Vagina (tissue), 2 donors: Measurements from ENCODE around the gene HAPLN2.
"Not testable (repeated sequence)": the region's sequence is repeated elsewhere in the genome, so short reads cannot be mapped to it uniquely, and the experiment has no call there.

Experiments used
- POLR2AphosphoS5 ChIP-seq, 2 donors: sonication (generic); formaldehyde crosslinking; IDR thresholded peaks; one replicate each; pipeline ENCODE4 v1.9.0; 2017; ENCODE audit warnings: antibody characterized with exemption in 2 of 2, mild to moderate bottlenecking in 2 of 2, low read depth in 1 of 2; ENCODE audit not compliant: insufficient read depth in 1 of 2
- TF ChIP-seq, protein P1 (sequence below), 3 experiments: fragments of 450-650 bp in 2 of 3; fragments of 200-600 bp in 1 of 3; sonication (generic) in 1 of 3; IDR thresholded peaks; one replicate each; pipeline ENCODE4 v1.5.1; 2017 to 2019; ENCODE audit warnings: antibody characterized with exemption in 3 of 3, mild to moderate bottlenecking in 2 of 3, moderate library complexity in 2 of 3

DNA sequence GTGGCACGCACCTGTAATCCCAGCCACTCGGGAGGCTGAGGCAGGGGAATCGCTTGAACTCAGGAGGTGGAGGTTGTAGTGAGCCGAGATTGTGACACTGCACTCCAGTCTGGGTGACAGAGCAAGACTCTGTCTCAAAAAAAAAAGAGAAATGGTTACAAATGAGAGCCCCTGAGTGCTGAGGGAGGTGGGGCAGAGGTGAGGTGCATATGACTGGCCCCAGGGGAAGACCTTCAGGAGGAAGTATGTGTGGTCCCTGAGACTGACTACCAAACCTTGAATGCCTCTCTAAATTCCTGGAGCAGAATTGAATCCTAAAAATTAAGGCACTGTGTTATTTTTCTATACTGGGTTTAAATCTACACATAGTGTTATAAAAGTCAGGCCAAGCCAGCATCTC, 11.9 kb upstream of the HAPLN2 start:
- TF ChIP-seq, protein P1, sequence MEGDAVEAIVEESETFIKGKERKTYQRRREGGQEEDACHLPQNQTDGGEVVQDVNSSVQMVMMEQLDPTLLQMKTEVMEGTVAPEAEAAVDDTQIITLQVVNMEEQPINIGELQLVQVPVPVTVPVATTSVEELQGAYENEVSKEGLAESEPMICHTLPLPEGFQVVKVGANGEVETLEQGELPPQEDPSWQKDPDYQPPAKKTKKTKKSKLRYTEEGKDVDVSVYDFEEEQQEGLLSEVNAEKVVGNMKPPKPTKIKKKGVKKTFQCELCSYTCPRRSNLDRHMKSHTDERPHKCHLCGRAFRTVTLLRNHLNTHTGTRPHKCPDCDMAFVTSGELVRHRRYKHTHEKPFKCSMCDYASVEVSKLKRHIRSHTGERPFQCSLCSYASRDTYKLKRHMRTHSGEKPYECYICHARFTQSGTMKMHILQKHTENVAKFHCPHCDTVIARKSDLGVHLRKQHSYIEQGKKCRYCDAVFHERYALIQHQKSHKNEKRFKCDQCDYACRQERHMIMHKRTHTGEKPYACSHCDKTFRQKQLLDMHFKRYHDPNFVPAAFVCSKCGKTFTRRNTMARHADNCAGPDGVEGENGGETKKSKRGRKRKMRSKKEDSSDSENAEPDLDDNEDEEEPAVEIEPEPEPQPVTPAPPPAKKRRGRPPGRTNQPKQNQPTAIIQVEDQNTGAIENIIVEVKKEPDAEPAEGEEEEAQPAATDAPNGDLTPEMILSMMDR (IDR thresholded peaks at IDR 0.05): not testable (repeated sequence)
- not testable (repeated sequence) for TF ChIP-seq POLR2AphosphoS5 (IDR thresholded peaks at IDR 0.05; ENCODE audit: insufficient read depth in 1 of 2, low read depth in 1 of 2)
